ENCODE data around the gene ERBB3.

The ERBB3 gene

DNA sequence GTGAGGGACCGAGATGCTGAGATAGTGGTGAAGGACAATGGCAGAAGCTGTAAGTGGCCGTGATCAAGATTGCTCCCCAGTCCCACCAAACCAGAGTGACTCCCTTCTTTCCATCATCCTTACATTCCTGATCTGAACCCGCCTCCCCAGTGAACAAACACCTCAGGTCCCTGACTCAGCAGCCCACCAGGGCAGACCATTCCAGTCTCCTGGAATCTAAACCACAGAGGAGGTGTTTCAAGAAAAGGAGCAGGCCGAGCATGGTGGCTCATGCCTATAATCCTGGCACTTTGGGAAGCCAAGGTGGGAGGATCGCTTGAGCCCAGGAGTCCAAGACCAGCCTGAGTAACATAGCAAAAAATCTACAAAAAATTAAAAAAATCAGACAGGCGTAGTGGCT, 6.6 kb downstream of the ERBB3 start:
- Histone ChIP-seq H2BK15ac (replicated peaks; ENCODE audit: low read depth) (no peak overlapping the region), H3K9ac (ENCODE audit: low read length) (no peak overlapping the region), H4K5ac (ENCODE audit: low read length) (no peak overlapping the region), H3K4me1 (ENCODE audit: control insufficient read depth, low read depth, low read length) (no peaks in the 10 kb centered on the region), H3K18ac (ENCODE audit: low read length) (no peak overlapping the region), H2BK120ac (ENCODE audit: low read depth, low read length) (no peak overlapping the region), H3K27ac (ENCODE audit: low read depth, low read length) (no peak overlapping the region), H3K4ac (ENCODE audit: low read depth, low read length) (no peak overlapping the region), H3K79me1 (ENCODE audit: low read length) (peaks cover 3% of the 10 kb centered on the region), H3K56ac (ENCODE audit: low read length) (no peak overlapping the region), H2AK5ac (ENCODE audit: low read length) (no peak overlapping the region), H3K79me2 (ENCODE audit: control insufficient read depth, insufficient read depth, low read length) (peaks cover 9% of the 10 kb centered on the region), H3K23ac (ENCODE audit: low read length) (no peak overlapping the region), H3K4me2 (ENCODE audit: low read length) (no peak overlapping the region), H3K36me3 (ENCODE audit: control insufficient read depth, insufficient read depth, low read length) (no peaks in the 10 kb centered on the region), H2BK5ac (ENCODE audit: low read length) (no peak overlapping the region), H4K8ac (ENCODE audit: low read depth, low read length) (no peak overlapping the region), H3K27me3 (ENCODE audit: insufficient read depth, low read length, poor library complexity) (no peaks in the 10 kb centered on the region), H3K4me3 (ENCODE audit: low read length) (no peak overlapping the region)
- WGBS (ENCODE audit: extremely low coverage, insufficient coverage, low lambda C conversion rate), result no CpG with 5 or more reads among the region's 6 CpGs
- DNase-seq, result peak; percentile 18

DNA sequence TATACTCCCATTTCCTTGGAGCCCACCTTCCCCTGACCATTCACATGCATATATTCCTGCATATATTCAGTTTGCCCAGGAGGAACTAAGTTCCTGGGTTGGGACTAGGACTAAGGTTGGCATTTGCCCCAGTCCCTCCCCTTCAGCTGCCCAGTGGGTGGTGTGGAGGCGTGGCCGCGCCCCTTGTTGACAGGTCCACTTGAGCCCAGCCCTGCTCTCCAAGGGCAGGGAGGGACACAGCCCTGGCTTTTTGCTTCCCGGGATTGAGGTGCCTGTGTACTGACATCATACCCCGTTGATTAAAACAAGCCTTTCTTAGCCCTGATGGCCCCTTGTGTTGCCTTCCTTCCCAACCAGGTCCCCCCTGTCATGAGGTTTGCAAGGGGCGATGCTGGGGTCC, 7.3 kb downstream of the ERBB3 start:
- no peak overlapping the region for H3K4me2 ChIP-seq (ENCODE audit: low read length)
- WGBS (ENCODE audit: extremely low coverage, insufficient coverage, low lambda C conversion rate), result no CpG with 5 or more reads among the region's 6 CpGs

GRCh38 chr12:56097738-56098137, 17.8 kb downstream of the ERBB3 start:
- H3K27ac ChIP-seq (ENCODE audit: low read depth, low read length), result no peak overlapping the region
- no peak overlapping the region for H2AK5ac ChIP-seq (ENCODE audit: low read length)
- H3K4me2 ChIP-seq (ENCODE audit: low read length), result no peak overlapping the region
- no peak overlapping the region for H3K9ac ChIP-seq (ENCODE audit: low read length)
- no peak overlapping the region for H4K8ac ChIP-seq (ENCODE audit: low read depth, low read length)
- no peak overlapping the region for H3K56ac ChIP-seq (ENCODE audit: low read length)
- no peaks in the 10 kb centered on the region for H3K79me1 ChIP-seq (ENCODE audit: low read length)
- no peak overlapping the region for H2BK15ac ChIP-seq (replicated peaks; ENCODE audit: low read depth)
- H3K4me1 ChIP-seq (ENCODE audit: control insufficient read depth, low read depth, low read length), result no peaks in the 10 kb centered on the region
- no CpG with 5 or more reads among the region's 6 CpGs for WGBS (ENCODE audit: extremely low coverage, insufficient coverage, low lambda C conversion rate)
- H3K4ac ChIP-seq (ENCODE audit: low read depth, low read length), result no peak overlapping the region
- H2BK120ac ChIP-seq (ENCODE audit: low read depth, low read length), result no peak overlapping the region
- no peak overlapping the region for H3K23ac ChIP-seq (ENCODE audit: low read length)
- no peaks in the 10 kb centered on the region for H3K79me2 ChIP-seq (ENCODE audit: control insufficient read depth, insufficient read depth, low read length)
- no peak overlapping the region for H2BK5ac ChIP-seq (ENCODE audit: low read length)
- H4K5ac ChIP-seq (ENCODE audit: low read length), result no peak overlapping the region
- H3K4me3 ChIP-seq (ENCODE audit: low read length), result no peak overlapping the region
- no peak overlapping the region for H3K18ac ChIP-seq (ENCODE audit: low read length)
- no peaks in the 10 kb centered on the region for H3K27me3 ChIP-seq (ENCODE audit: insufficient read depth, low read length, poor library complexity)
- peaks cover 2% of the 10 kb centered on the region for H3K36me3 ChIP-seq (ENCODE audit: control insufficient read depth, insufficient read depth, low read length)
- DNase-seq, result no peak

More for the DNA sequence above, 7.3 kb downstream of the ERBB3 start:
- no peaks in the 10 kb centered on the region for H3K36me3 ChIP-seq (ENCODE audit: control insufficient read depth, insufficient read depth, low read length)
- peaks cover 3% of the 10 kb centered on the region for H3K79me1 ChIP-seq (ENCODE audit: low read length)
- H3K18ac ChIP-seq (ENCODE audit: low read length), result no peak overlapping the region
- H2BK15ac ChIP-seq (replicated peaks; ENCODE audit: low read depth), result no peak overlapping the region
- no peak overlapping the region for H2AK5ac ChIP-seq (ENCODE audit: low read length)
- no peak overlapping the region for H2BK120ac ChIP-seq (ENCODE audit: low read depth, low read length)
- no peak overlapping the region for H3K27ac ChIP-seq (ENCODE audit: low read depth, low read length)
- H3K4me3 ChIP-seq (ENCODE audit: low read length), result no peak overlapping the region
- DNase-seq, result no peak
- peaks cover 4% of the 10 kb centered on the region for H3K79me2 ChIP-seq (ENCODE audit: control insufficient read depth, insufficient read depth, low read length)
- H3K4ac ChIP-seq (ENCODE audit: low read depth, low read length), result no peak overlapping the region
- H4K8ac ChIP-seq (ENCODE audit: low read depth, low read length), result no peak overlapping the region
- H3K23ac ChIP-seq (ENCODE audit: low read length), result no peak overlapping the region
- no peak overlapping the region for H3K9ac ChIP-seq (ENCODE audit: low read length)
- H4K5ac ChIP-seq (ENCODE audit: low read length), result no peak overlapping the region
- H2BK5ac ChIP-seq (ENCODE audit: low read length), result no peak overlapping the region
- H3K27me3 ChIP-seq (ENCODE audit: insufficient read depth, low read length, poor library complexity), result no peaks in the 10 kb centered on the region
- no peaks in the 10 kb centered on the region for H3K4me1 ChIP-seq (ENCODE audit: control insufficient read depth, low read depth, low read length)
- H3K56ac ChIP-seq (ENCODE audit: low read length), result no peak overlapping the region

- Histone ChIP-seq H4K5ac (ENCODE audit: low read length) (no peak overlapping the region), H2BK5ac (ENCODE audit: low read length) (no peak overlapping the region), H3K79me1 (ENCODE audit: low read length) (no peaks in the 10 kb centered on the region), H3K23ac (ENCODE audit: low read length) (no peak overlapping the region), H3K36me3 (ENCODE audit: control insufficient read depth, insufficient read depth, low read length) (peaks cover 2% of the 10 kb centered on the region), H3K56ac (ENCODE audit: low read length) (no peak overlapping the region), H3K27ac (ENCODE audit: low read depth, low read length) (no peak overlapping the region), H3K4me1 (ENCODE audit: control insufficient read depth, low read depth, low read length) (no peaks in the 10 kb centered on the region), H2BK120ac (ENCODE audit: low read depth, low read length) (no peak overlapping the region), H3K27me3 (ENCODE audit: insufficient read depth, low read length, poor library complexity) (no peaks in the 10 kb centered on the region), H3K4me3 (ENCODE audit: low read length) (no peak overlapping the region), H4K8ac (ENCODE audit: low read depth, low read length) (no peak overlapping the region), H2AK5ac (ENCODE audit: low read length) (no peak overlapping the region), H3K18ac (ENCODE audit: low read length) (no peak overlapping the region), H2BK15ac (replicated peaks; ENCODE audit: low read depth) (no peak overlapping the region), H3K4ac (ENCODE audit: low read depth, low read length) (no peak overlapping the region), H3K9ac (ENCODE audit: low read length) (no peak overlapping the region), H3K4me2 (ENCODE audit: low read length) (no peak overlapping the region), H3K79me2 (ENCODE audit: control insufficient read depth, insufficient read depth, low read length) (no peaks in the 10 kb centered on the region)
- no peak for DNase-seq
- no CpG with 5 or more reads among the region's 3 CpGs for WGBS (ENCODE audit: extremely low coverage, insufficient coverage, low lambda C conversion rate)
Measured at GRCh38 chr12:56098592-56098991, 18.6 kb downstream of the ERBB3 start.

- Histone ChIP-seq H3K18ac (ENCODE audit: low read length) (no peak overlapping the region), H3K79me1 (ENCODE audit: low read length) (no peaks in the 10 kb centered on the region), H2BK120ac (ENCODE audit: low read depth, low read length) (no peak overlapping the region), H4K5ac (ENCODE audit: low read length) (no peak overlapping the region), H3K4me2 (ENCODE audit: low read length) (no peak overlapping the region), H3K4me3 (ENCODE audit: low read length) (no peak overlapping the region), H3K79me2 (ENCODE audit: control insufficient read depth, insufficient read depth, low read length) (peaks cover 4% of the 10 kb centered on the region), H3K23ac (ENCODE audit: low read length) (no peak overlapping the region), H2BK5ac (ENCODE audit: low read length) (no peak overlapping the region), H3K56ac (ENCODE audit: low read length) (no peak overlapping the region), H3K27ac (ENCODE audit: low read depth, low read length) (no peak overlapping the region), H3K4ac (ENCODE audit: low read depth, low read length) (no peak overlapping the region), H3K36me3 (ENCODE audit: control insufficient read depth, insufficient read depth, low read length) (peaks cover 2% of the 10 kb centered on the region), H3K9ac (ENCODE audit: low read length) (no peak overlapping the region), H2AK5ac (ENCODE audit: low read length) (no peak overlapping the region), H3K27me3 (ENCODE audit: insufficient read depth, low read length, poor library complexity) (no peaks in the 10 kb centered on the region), H2BK15ac (replicated peaks; ENCODE audit: low read depth) (no peak overlapping the region), H4K8ac (ENCODE audit: low read depth, low read length) (no peak overlapping the region), H3K4me1 (ENCODE audit: control insufficient read depth, low read depth, low read length) (no peaks in the 10 kb centered on the region)
- no CpG with 5 or more reads among the region's 4 CpGs for WGBS (ENCODE audit: extremely low coverage, insufficient coverage, low lambda C conversion rate)
- no peak for DNase-seq
Measured at GRCh38 chr12:56099787-56100186, 19.8 kb downstream of the ERBB3 start.

- Histone ChIP-seq H3K79me2 (ENCODE audit: control insufficient read depth, insufficient read depth, low read length) (peaks cover 16% of the 10 kb centered on the region), H2AK5ac (ENCODE audit: low read length) (no peak overlapping the region), H3K79me1 (ENCODE audit: low read length) (no peaks in the 10 kb centered on the region), H3K23ac (ENCODE audit: low read length) (no peak overlapping the region), H2BK15ac (replicated peaks; ENCODE audit: low read depth) (no peak overlapping the region), H2BK5ac (ENCODE audit: low read length) (no peak overlapping the region), H3K4me3 (ENCODE audit: low read length) (no peak overlapping the region), H3K4me1 (ENCODE audit: control insufficient read depth, low read depth, low read length) (no peaks in the 10 kb centered on the region), H3K4ac (ENCODE audit: low read depth, low read length) (no peak overlapping the region), H4K5ac (ENCODE audit: low read length) (no peak overlapping the region), H3K27me3 (ENCODE audit: insufficient read depth, low read length, poor library complexity) (no peaks in the 10 kb centered on the region), H3K4me2 (ENCODE audit: low read length) (no peak overlapping the region), H4K8ac (ENCODE audit: low read depth, low read length) (no peak overlapping the region), H3K18ac (ENCODE audit: low read length) (no peak overlapping the region), H3K36me3 (ENCODE audit: control insufficient read depth, insufficient read depth, low read length) (peaks cover 2% of the 10 kb centered on the region), H3K56ac (ENCODE audit: low read length) (no peak overlapping the region), H3K27ac (ENCODE audit: low read depth, low read length) (no peak overlapping the region), H3K9ac (ENCODE audit: low read length) (no peak overlapping the region), H2BK120ac (ENCODE audit: low read depth, low read length) (no peak overlapping the region)
- DNase-seq, result no peak
- WGBS (ENCODE audit: extremely low coverage, insufficient coverage, low lambda C conversion rate), result no CpG with 5 or more reads among the region's 14 CpGs
Measured at GRCh38 chr12:56101045-56101444, 21.1 kb downstream of the ERBB3 start.
